Panc1 (cell line): Measurements from ENCODE around the gene XXYLT1. TPM values are rescaled to one million over a fixed set of nuclear protein-coding genes. Genes with fewer than 3 reads are reported as not detected.

Source experiments
- ATAC-seq: fragments of 200-7000 bp; cut with Tn5 transposase; 2 replicates; pipeline ENCODE4 v1.9.1; 2020; ENCODE audit warnings: mild to moderate bottlenecking, moderate library complexity
- BruUV-seq: library from RNA; stranded (reverse); fragments of 400-500 nt; replicated peaks from 2 replicates; lab custom pipeline; 2021; lab: Mats Ljungman, UMichigan
- CTCF ChIA-PET: fragments of 300-600 bp; sonication (Branson Sonifier 250); formaldehyde crosslinking; loops from one replicate; lab custom pipeline; 2022; ENCODE audit warnings: antibody characterized with exemption; lab: Charles Lee
- POLR2A ChIA-PET: fragments of 300-600 bp; sonication (Branson Sonifier 250); formaldehyde crosslinking; loops from one replicate; lab custom pipeline; 2022; ENCODE audit warnings: antibody characterized with exemption; lab: Charles Lee
- DNase-seq: peaks from one replicate; pipeline ENCODE4 v3.0.0-alpha.2; 2010; ENCODE audit warnings: low read depth, low spot score
- H3K27ac ChIP-seq: 2 replicates; pipeline ENCODE4 v1.5.1; 2011; ENCODE audit warnings: mild to moderate bottlenecking, low read length, inconsistent platforms
- H3K27me3 ChIP-seq: fragments of 200-500 bp; sonication (Bioruptor generic); 2 replicates; pipeline ENCODE4 v1.6.0; 2014; ENCODE audit warnings: low read length, inconsistent platforms; ENCODE audit not compliant: control insufficient read depth, insufficient read depth
- H3K36me3 ChIP-seq: fragments of 200-500 bp; sonication (Bioruptor generic); 2 replicates; pipeline ENCODE4 v1.5.1; 2014; ENCODE audit warnings: inconsistent platforms, mild to moderate bottlenecking, low read length, moderate library complexity; ENCODE audit not compliant: control insufficient read depth, insufficient read depth
- H3K4me1 ChIP-seq: 2 replicates; pipeline ENCODE4 v1.5.1; 2011; ENCODE audit warnings: inconsistent platforms, mild to moderate bottlenecking, low read length, moderate library complexity; ENCODE audit not compliant: control insufficient read depth, insufficient read depth
- H3K4me3 ChIP-seq, 2 experiments: 2 replicates each; pipeline ENCODE4 v1.5.1; 2011 to 2012; ENCODE audit warnings: low read depth in 2 of 2, low read length in 2 of 2, mild to moderate bottlenecking in 2 of 2, inconsistent platforms in 1 of 2, moderate library complexity in 1 of 2
- H3K9me3 ChIP-seq: fragments of 200-500 bp; sonication (Bioruptor generic); 2 replicates; pipeline ENCODE4 v1.5.1; 2014; ENCODE audit warnings: low read depth, mild to moderate bottlenecking, inconsistent platforms, low read length, moderate library complexity; ENCODE audit not compliant: control insufficient read depth, insufficient read depth
- POLR2AphosphoS5 ChIP-seq: IDR thresholded peaks from 2 replicates; pipeline ENCODE4 v1.6.1; 2012; ENCODE audit warnings: mild to moderate bottlenecking, low read depth, low read length, moderate library complexity
- REST ChIP-seq, 2 experiments: IDR thresholded peaks; 2 replicates each; pipeline ENCODE4 v1.6.1; 2011 to 2012; ENCODE audit warnings: low read depth in 2 of 2, control low read depth in 1 of 2, low read length in 1 of 2, mild to moderate bottlenecking in 1 of 2, moderate library complexity in 1 of 2; ENCODE audit not compliant: insufficient read depth in 1 of 2
- SIN3A ChIP-seq: IDR thresholded peaks from 2 replicates; pipeline ENCODE4 v1.6.1; 2012; ENCODE audit warnings: low read depth, mild to moderate bottlenecking, low read length, moderate library complexity, borderline replicate concordance; ENCODE audit not compliant: insufficient read depth
- TCF7L2 ChIP-seq: IDR thresholded peaks from 2 replicates; pipeline ENCODE4 v1.6.1; 2011; ENCODE audit warnings: mild to moderate bottlenecking, low read depth, low read length, inconsistent platforms
- in situ Hi-C: cut with HindIII; loops from 2 replicates; pipeline ENCODE4 v1.10.0; 2016; ENCODE audit warnings: low sequenced_read_pairs, low pct_unique_long_range_greater_than_20kb
- intact Hi-C: fragments of 100-400 bp; cut with micrococcal nuclease; formaldehyde crosslinking; loops from one replicate; pipeline ENCODE4 v1.10.0; 2022; ENCODE audit not compliant: unreplicated experiment
- total RNA-seq: library from RNA; stranded (reverse); gene quantifications from one replicate; pipeline ENCODE4 v1.2.1, GENCODE V29; 2021; ENCODE audit not compliant: unreplicated experiment
- TF ChIP-seq, protein P1 (sequence below): fragments of 450-650 bp; IDR thresholded peaks from 2 replicates; pipeline ENCODE4 v1.5.1; 2017; ENCODE audit warnings: mild to moderate bottlenecking

Gene XXYLT1
- total RNA-seq, 1 experiment from 2014 or later, result 26.0 TPM

DNA sequence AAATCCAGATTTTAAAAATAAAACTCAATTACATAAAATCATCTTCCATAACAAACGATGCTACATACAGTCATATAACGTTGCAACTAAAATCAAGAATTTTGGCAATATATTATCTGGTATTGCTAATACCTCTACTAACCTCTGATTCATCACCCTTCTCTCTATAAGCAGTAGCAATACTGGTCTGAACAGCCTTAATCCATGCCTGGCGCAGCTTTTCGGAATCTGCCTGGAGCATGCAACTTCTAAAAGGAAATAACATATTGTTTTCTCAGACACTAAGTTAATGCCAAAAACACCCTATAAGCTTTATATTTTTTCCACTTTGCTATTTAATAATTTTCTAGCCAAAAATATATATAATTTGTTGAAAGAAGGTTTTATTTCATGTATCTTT, 35.4 kb upstream of the XXYLT1 start:
- peaks cover 7% of the 10 kb centered on the region; the same call in 1 of the 2 replicates for H3K36me3 ChIP-seq
- DNase-seq (no peak), ATAC-seq (no peak)
- H3K4me1 ChIP-seq, result no peaks in the 10 kb centered on the region
- intact Hi-C loops (no loop called here), in situ Hi-C loops (no loop called here)
- no peak overlapping the region for H3K27ac ChIP-seq
- ChIA-PET CTCF (no interaction called here), POLR2A (no interaction called here)
- TF ChIP-seq, protein P1, sequence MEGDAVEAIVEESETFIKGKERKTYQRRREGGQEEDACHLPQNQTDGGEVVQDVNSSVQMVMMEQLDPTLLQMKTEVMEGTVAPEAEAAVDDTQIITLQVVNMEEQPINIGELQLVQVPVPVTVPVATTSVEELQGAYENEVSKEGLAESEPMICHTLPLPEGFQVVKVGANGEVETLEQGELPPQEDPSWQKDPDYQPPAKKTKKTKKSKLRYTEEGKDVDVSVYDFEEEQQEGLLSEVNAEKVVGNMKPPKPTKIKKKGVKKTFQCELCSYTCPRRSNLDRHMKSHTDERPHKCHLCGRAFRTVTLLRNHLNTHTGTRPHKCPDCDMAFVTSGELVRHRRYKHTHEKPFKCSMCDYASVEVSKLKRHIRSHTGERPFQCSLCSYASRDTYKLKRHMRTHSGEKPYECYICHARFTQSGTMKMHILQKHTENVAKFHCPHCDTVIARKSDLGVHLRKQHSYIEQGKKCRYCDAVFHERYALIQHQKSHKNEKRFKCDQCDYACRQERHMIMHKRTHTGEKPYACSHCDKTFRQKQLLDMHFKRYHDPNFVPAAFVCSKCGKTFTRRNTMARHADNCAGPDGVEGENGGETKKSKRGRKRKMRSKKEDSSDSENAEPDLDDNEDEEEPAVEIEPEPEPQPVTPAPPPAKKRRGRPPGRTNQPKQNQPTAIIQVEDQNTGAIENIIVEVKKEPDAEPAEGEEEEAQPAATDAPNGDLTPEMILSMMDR, result no peak
- TF ChIP-seq POLR2AphosphoS5, result no peak
- TF ChIP-seq REST (IDR thresholded peaks at IDR 0.05; ENCODE audit: insufficient read depth in 1 of 2, low read depth in 2 of 2, low read length in 1 of 2), result no peak
- TF ChIP-seq TCF7L2, result no peak
- TF ChIP-seq SIN3A, result no peak
- no TSS peak for BruUV-seq
- H3K4me3 ChIP-seq, result no peak overlapping the region
- H3K27me3 ChIP-seq, result no peaks in the 10 kb centered on the region
- H3K9me3 ChIP-seq, result no peaks in the 10 kb centered on the region

GRCh38 chr3:195302431-195302830, 31.5 kb upstream of the XXYLT1 start:
- Histone ChIP-seq H3K36me3 (peaks cover 5% of the 10 kb centered on the region; the same call in 1 of the 2 replicates), H3K4me1 (no peaks in the 10 kb centered on the region), H3K9me3 (no peaks in the 10 kb centered on the region), H3K27ac (no peak overlapping the region), H3K4me3 (no peak overlapping the region), H3K27me3 (no peaks in the 10 kb centered on the region)
- TF ChIP-seq TCF7L2 (no peak), SIN3A (no peak), REST (IDR thresholded peaks at IDR 0.05; ENCODE audit: insufficient read depth in 1 of 2, low read depth in 2 of 2, low read length in 1 of 2) (no peak), POLR2AphosphoS5 (no peak)
- TF ChIP-seq, protein P1, result no peak
- CTCF ChIA-PET, result no interaction called here
- POLR2A ChIA-PET, result no interaction called here
- no TSS peak for BruUV-seq
- intact Hi-C loops (no loop called here), in situ Hi-C loops (no loop called here)
- ATAC-seq (no peak), DNase-seq (no peak)
